ENCODE results near the gene OGT.

DNA sequence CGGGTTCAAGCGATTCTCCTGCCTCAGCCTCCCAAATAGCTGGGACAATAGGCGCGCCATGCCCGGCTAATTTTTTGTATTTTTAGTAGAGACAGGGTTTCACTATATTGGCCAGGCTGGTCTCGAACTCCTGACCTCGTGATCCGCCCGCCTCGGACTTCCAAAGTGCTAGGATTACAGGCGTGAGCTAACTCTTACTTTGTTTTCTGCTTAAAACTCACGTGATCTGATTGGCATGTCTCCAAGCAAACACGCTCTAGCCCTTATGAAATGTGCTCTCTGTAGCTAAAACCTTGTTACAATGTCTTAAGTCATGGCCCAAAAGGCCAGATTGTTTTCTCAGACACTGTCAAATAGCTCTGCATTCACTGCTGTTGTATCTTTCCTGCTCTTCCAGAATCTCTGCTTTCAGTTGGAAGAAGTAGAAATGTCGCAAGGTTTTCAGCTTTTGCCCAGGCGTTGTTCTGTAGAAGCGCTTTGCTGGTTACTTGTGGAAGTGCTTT lies 39.7 kb upstream of the OGT start:
- TF ChIP-seq, protein P1, sequence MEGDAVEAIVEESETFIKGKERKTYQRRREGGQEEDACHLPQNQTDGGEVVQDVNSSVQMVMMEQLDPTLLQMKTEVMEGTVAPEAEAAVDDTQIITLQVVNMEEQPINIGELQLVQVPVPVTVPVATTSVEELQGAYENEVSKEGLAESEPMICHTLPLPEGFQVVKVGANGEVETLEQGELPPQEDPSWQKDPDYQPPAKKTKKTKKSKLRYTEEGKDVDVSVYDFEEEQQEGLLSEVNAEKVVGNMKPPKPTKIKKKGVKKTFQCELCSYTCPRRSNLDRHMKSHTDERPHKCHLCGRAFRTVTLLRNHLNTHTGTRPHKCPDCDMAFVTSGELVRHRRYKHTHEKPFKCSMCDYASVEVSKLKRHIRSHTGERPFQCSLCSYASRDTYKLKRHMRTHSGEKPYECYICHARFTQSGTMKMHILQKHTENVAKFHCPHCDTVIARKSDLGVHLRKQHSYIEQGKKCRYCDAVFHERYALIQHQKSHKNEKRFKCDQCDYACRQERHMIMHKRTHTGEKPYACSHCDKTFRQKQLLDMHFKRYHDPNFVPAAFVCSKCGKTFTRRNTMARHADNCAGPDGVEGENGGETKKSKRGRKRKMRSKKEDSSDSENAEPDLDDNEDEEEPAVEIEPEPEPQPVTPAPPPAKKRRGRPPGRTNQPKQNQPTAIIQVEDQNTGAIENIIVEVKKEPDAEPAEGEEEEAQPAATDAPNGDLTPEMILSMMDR (IDR thresholded peaks at IDR 0.05) = no peak
- no peak for TF ChIP-seq EP300 (IDR thresholded peaks at IDR 0.05)
- peak in 1 of 2 donors; percentile 18 for TF ChIP-seq POLR2AphosphoS5 (IDR thresholded peaks at IDR 0.05)
- no peak for TF ChIP-seq POLR2A (IDR thresholded peaks at IDR 0.05; ENCODE audit: low read depth)
